Measurements from ENCODE around the gene KRT6C. TPM values are rescaled to one million over a fixed set of nuclear protein-coding genes. Genes with fewer than 3 reads are reported as not detected.
"Not testable (repeated sequence)": the region's sequence is repeated elsewhere in the genome, so short reads cannot be mapped to it uniquely, and the experiment has no call there.

The KRT6C gene
- total RNA-seq, 8 experiments from 2014 or later, result 0.38 to 0.71 TPM; not detected in 6

- in situ Hi-C loops (cut with MboI; ENCODE audit: low pct_unique_long_range_greater_than_20kb in 2 of 9, low sequenced_read_pairs in 9 of 9, unreplicated experiment in 9 of 9), result no loop called here
- Histone ChIP-seq H3K4me1 (replicated peaks in 1 of 2) (no peaks in the 10 kb centered on the region), H3K4me3 (no peak overlapping the region), H3K27ac (no peak overlapping the region)
- no peak for ATAC-seq (replicated peaks in 6 of 8)
- 30 to 100% (median 90%) methylated on average over 2 to 7 of the region's 14 CpGs; no CpG with 5 or more reads in 3 of the 10 experiments for WGBS, 10 experiments
These were observed 41.1 kb upstream of the KRT6C start for GRCh38 chr12:52514471-52515318.

GRCh38 chr12:52513736-52514135 is 40.1 kb upstream of the KRT6C start:
- Histone ChIP-seq H3K4me3 (no peak overlapping the region), H3K4me1 (replicated peaks in 1 of 2) (no peaks in the 10 kb centered on the region), H3K27ac (no peak overlapping the region)
- in situ Hi-C loops (cut with MboI; ENCODE audit: low pct_unique_long_range_greater_than_20kb in 2 of 9, low sequenced_read_pairs in 9 of 9, unreplicated experiment in 9 of 9), result no loop called here
- WGBS, 10 experiments, result 20 to 95% (median 80%) methylated on average over 1 to 6 of the region's 6 CpGs; no CpG with 5 or more reads in 1 of the 10 experiments
- no peak for ATAC-seq (replicated peaks in 6 of 8)

GRCh38 chr12:52508211-52508610 is 34.6 kb upstream of the KRT6C start:
- no peak for ATAC-seq (replicated peaks in 6 of 8)
- Histone ChIP-seq H3K4me3 (no peak overlapping the region), H3K27ac (no peak overlapping the region), H3K4me1 (replicated peaks in 1 of 2) (no peaks in the 10 kb centered on the region)
- WGBS, 10 experiments, result 0 to 100% (median 57%) methylated on average over 1 to 5 of the region's 5 CpGs; no CpG with 5 or more reads in 1 of the 10 experiments
- in situ Hi-C loops (cut with MboI; ENCODE audit: low pct_unique_long_range_greater_than_20kb in 2 of 9, low sequenced_read_pairs in 9 of 9, unreplicated experiment in 9 of 9), result no loop called here

GRCh38 chr12:52506858-52507715 is 33.5 kb upstream of the KRT6C start:
- Histone ChIP-seq H3K4me1 (replicated peaks in 1 of 2) (no peaks in the 10 kb centered on the region), H3K4me3 (no peak overlapping the region), H3K27ac (no peak overlapping the region)
- WGBS, 10 experiments, result 0 to 50% (median 32%) methylated on average over 2 to 4 of the region's 4 CpGs; no CpG with 5 or more reads in 3 of the 10 experiments
- ATAC-seq (replicated peaks in 6 of 8), result peak in 4 of 8 experiments; percentile 38 to 79 (median 72)
- in situ Hi-C loops (cut with MboI; ENCODE audit: low pct_unique_long_range_greater_than_20kb in 2 of 9, low sequenced_read_pairs in 9 of 9, unreplicated experiment in 9 of 9), result no loop called here

GRCh38 chr12:52502877-52503276 is 29.3 kb upstream of the KRT6C start:
- in situ Hi-C loops (cut with MboI; ENCODE audit: low pct_unique_long_range_greater_than_20kb in 2 of 9, low sequenced_read_pairs in 9 of 9, unreplicated experiment in 9 of 9), result no loop called here
- WGBS, 10 experiments, result 33 to 93% (median 65%) methylated on average over 1 of the region's 1 CpG; no CpG with 5 or more reads in 2 of the 10 experiments
- H3K27ac ChIP-seq, result no peak overlapping the region
- no peaks in the 10 kb centered on the region for H3K4me1 ChIP-seq (replicated peaks in 1 of 2)
- no peak overlapping the region for H3K4me3 ChIP-seq
- no peak for ATAC-seq (replicated peaks in 6 of 8)

GRCh38 chr12:52501490-52501889 is 27.9 kb upstream of the KRT6C start:
- Histone ChIP-seq H3K4me1 (replicated peaks in 1 of 2) (no peaks in the 10 kb centered on the region), H3K27ac (no peak overlapping the region), H3K4me3 (no peak overlapping the region)
- in situ Hi-C loops (cut with MboI; ENCODE audit: low pct_unique_long_range_greater_than_20kb in 2 of 9, low sequenced_read_pairs in 9 of 9, unreplicated experiment in 9 of 9), result no loop called here
- no peak for ATAC-seq (replicated peaks in 6 of 8)
- 29 to 92% (median 66%) methylated on average over 1 to 7 of the region's 7 CpGs; no CpG with 5 or more reads in 3 of the 10 experiments for WGBS, 10 experiments

GRCh38 chr12:52500574-52500973 is 27.0 kb upstream of the KRT6C start:
- 58 to 93% (median 80%) methylated on average over 2 to 5 of the region's 6 CpGs; no CpG with 5 or more reads in 1 of the 10 experiments for WGBS, 10 experiments
- in situ Hi-C loops (cut with MboI; ENCODE audit: low pct_unique_long_range_greater_than_20kb in 2 of 9, low sequenced_read_pairs in 9 of 9, unreplicated experiment in 9 of 9); H3K4me1 ChIP-seq (replicated peaks in 1 of 2); H3K27ac ChIP-seq; ATAC-seq (replicated peaks in 6 of 8); H3K4me3 ChIP-seq: not testable (repeated sequence)

GRCh38 chr12:52499806-52500560 is 26.4 kb upstream of the KRT6C start:
- no peak overlapping the region for H3K27ac ChIP-seq
- in situ Hi-C loops (cut with MboI; ENCODE audit: low pct_unique_long_range_greater_than_20kb in 2 of 9, low sequenced_read_pairs in 9 of 9, unreplicated experiment in 9 of 9), result no loop called here

GRCh38 chr12:52498946-52499345 is 25.3 kb upstream of the KRT6C start:
- no peak overlapping the region for H3K27ac ChIP-seq
- H3K4me1 ChIP-seq (replicated peaks in 1 of 2), result no peaks in the 10 kb centered on the region
- in situ Hi-C loops (cut with MboI; ENCODE audit: low pct_unique_long_range_greater_than_20kb in 2 of 9, low sequenced_read_pairs in 9 of 9, unreplicated experiment in 9 of 9), result no loop called here
- no peak overlapping the region for H3K4me3 ChIP-seq
- no peak for ATAC-seq (replicated peaks in 6 of 8)
- 0 to 100% (median 39%) methylated on average over 1 of the region's 1 CpG; no CpG with 5 or more reads in 4 of the 10 experiments for WGBS, 10 experiments

More at GRCh38 chr12:52499806-52500560, 26.4 kb upstream of the KRT6C start:
- no peaks in the 10 kb centered on the region for H3K4me1 ChIP-seq (replicated peaks in 1 of 2)
- H3K4me3 ChIP-seq, result no peak overlapping the region
- 24 to 95% (median 67%) methylated on average over 2 to 5 of the region's 5 CpGs; no CpG with 5 or more reads in 1 of the 10 experiments for WGBS, 10 experiments
- no peak for ATAC-seq (replicated peaks in 6 of 8)

GRCh38 chr12:52497975-52498374 is 24.4 kb upstream of the KRT6C start:
- WGBS, 10 experiments, result 56 to 98% (median 80%) methylated on average over 1 to 7 of the region's 7 CpGs; no CpG with 5 or more reads in 1 of the 10 experiments
- ATAC-seq (replicated peaks in 6 of 8), result no peak
- in situ Hi-C loops (cut with MboI; ENCODE audit: low pct_unique_long_range_greater_than_20kb in 2 of 9, low sequenced_read_pairs in 9 of 9, unreplicated experiment in 9 of 9), result no loop called here

GRCh38 chr12:52496590-52497071 is 23.0 kb upstream of the KRT6C start:
- Histone ChIP-seq H3K4me1 (replicated peaks in 1 of 2) (no peaks in the 10 kb centered on the region), H3K4me3 (no peak overlapping the region), H3K27ac (no peak overlapping the region)
- peak in 3 of 8 experiments; percentile 16 to 62 (median 55) for ATAC-seq (replicated peaks in 6 of 8)
- in situ Hi-C loops (cut with MboI; ENCODE audit: low pct_unique_long_range_greater_than_20kb in 2 of 9, low sequenced_read_pairs in 9 of 9, unreplicated experiment in 9 of 9), result no loop called here
- WGBS, 10 experiments, result 0 to 70% (median 30%) methylated on average over 1 to 2 of the region's 4 CpGs; no CpG with 5 or more reads in 2 of the 10 experiments

More at GRCh38 chr12:52497975-52498374, 24.4 kb upstream of the KRT6C start:
- no peaks in the 10 kb centered on the region for H3K4me1 ChIP-seq (replicated peaks in 1 of 2)
- H3K4me3 ChIP-seq, result no peak overlapping the region
- no peak overlapping the region for H3K27ac ChIP-seq

- no peaks in the 10 kb centered on the region for H3K4me1 ChIP-seq (replicated peaks in 1 of 2)
- H3K4me3 ChIP-seq, result no peak overlapping the region
- in situ Hi-C loops (cut with MboI; ENCODE audit: low pct_unique_long_range_greater_than_20kb in 2 of 9, low sequenced_read_pairs in 9 of 9, unreplicated experiment in 9 of 9), result no loop called here
- H3K27ac ChIP-seq, result no peak overlapping the region
- ATAC-seq (replicated peaks in 6 of 8), result peak in 1 of 8 experiments; percentile 6
- WGBS, 10 experiments, result 10 to 100% (median 86%) methylated on average over 1 to 2 of the region's 2 CpGs; no CpG with 5 or more reads in 5 of the 10 experiments
These were observed 22.4 kb upstream of the KRT6C start for GRCh38 chr12:52496054-52496453.
